ENCODE results near the gene EYA2. TPM values are rescaled to one million over a fixed set of nuclear protein-coding genes. Genes with fewer than 3 reads are reported as not detected.

EYA2 gene
- total and polyA plus RNA-seq, 2 donors from 2014 or later, result 2.6 to 7.9 TPM

DNA sequence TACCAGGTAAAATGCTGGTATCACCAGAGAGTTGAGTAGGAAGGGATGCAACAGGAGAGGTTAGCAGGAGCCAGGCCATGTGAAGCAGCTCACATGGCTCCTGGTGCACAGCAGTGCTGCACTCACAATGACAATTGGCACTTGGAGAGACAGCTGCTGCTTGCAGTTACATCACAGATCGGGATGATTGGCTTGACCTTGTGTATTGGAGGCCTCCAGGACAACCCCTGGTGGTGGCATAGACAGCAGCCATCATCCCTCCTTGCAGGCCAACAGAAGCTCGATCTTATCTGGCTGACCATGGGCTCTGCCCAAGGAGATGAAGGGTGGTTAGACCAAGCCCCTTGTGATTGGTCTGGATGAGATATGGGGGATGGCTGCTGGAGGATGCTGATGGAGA, 73.0 kb downstream of the EYA2 start:
- no peaks in the 10 kb centered on the region for H3K4me1 ChIP-seq (ENCODE audit: control insufficient read depth in 2 of 3, insufficient read depth in 2 of 3, low read depth in 1 of 3, low read length in 3 of 3)
- no peak for FAIRE-seq
- TF ChIP-seq, protein P1, sequence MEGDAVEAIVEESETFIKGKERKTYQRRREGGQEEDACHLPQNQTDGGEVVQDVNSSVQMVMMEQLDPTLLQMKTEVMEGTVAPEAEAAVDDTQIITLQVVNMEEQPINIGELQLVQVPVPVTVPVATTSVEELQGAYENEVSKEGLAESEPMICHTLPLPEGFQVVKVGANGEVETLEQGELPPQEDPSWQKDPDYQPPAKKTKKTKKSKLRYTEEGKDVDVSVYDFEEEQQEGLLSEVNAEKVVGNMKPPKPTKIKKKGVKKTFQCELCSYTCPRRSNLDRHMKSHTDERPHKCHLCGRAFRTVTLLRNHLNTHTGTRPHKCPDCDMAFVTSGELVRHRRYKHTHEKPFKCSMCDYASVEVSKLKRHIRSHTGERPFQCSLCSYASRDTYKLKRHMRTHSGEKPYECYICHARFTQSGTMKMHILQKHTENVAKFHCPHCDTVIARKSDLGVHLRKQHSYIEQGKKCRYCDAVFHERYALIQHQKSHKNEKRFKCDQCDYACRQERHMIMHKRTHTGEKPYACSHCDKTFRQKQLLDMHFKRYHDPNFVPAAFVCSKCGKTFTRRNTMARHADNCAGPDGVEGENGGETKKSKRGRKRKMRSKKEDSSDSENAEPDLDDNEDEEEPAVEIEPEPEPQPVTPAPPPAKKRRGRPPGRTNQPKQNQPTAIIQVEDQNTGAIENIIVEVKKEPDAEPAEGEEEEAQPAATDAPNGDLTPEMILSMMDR (IDR thresholded peaks at IDR 0.05; ENCODE audit: borderline replicate concordance, extremely low read depth, insufficient read depth), result no peak
- no peak for DNase-seq
- H3K9me3 ChIP-seq (ENCODE audit: control insufficient read depth in 2 of 3, insufficient read depth in 1 of 3, low read length in 3 of 3), result no peaks in the 10 kb centered on the region
- H3K27ac ChIP-seq (ENCODE audit: low read depth in 2 of 2, low read length in 2 of 2), result no peak overlapping the region
- no peak overlapping the region for H3K9ac ChIP-seq (ENCODE audit: low read length in 3 of 3)
- intact Hi-C loops (cut with DNase I), result no loop called here
- H3K27me3 ChIP-seq (ENCODE audit: control insufficient read depth, insufficient read depth, low read length), result no peaks in the 10 kb centered on the region
- H3K36me3 ChIP-seq (ENCODE audit: control insufficient read depth in 2 of 3, insufficient read depth in 3 of 3, low read length in 3 of 3), result no peaks in the 10 kb centered on the region
- no peak overlapping the region for H3K4me3 ChIP-seq (ENCODE audit: low read length in 3 of 3)

DNA sequence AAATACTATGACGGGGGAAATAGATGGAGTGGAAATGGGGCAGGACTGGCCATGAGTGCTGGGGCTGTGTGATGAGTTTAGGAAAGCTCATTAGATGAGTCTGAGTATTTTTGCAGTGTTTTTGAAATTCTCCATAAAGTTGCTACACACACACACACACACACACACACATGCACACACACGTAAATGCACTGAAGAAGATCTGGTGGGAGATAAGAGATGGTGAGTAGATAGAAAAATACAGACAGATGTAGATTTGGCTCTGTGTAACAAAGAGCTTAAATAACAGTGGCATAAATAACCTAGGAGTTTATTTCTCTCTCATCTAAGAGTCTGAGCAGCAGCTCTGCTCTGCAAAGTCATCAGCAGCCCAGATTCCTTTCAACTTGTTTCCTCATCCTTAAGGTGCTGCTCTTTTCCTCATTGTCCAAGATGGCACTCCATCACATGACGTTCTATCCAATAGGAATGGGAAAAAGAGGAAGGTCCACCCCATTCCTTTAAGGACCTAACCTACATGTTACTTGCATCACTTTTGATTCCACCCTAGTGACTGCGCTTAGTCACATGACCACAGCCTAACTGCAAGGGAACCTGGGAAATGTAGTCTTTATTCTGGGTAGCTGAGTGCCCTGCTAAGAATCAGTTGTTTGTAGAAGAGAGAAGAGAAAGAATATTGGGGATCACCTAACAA, 76.4 kb downstream of the EYA2 start:
- no peak overlapping the region for H3K27ac ChIP-seq (ENCODE audit: low read depth in 2 of 2, low read length in 2 of 2)
- H3K27me3 ChIP-seq (ENCODE audit: control insufficient read depth, insufficient read depth, low read length), result no peaks in the 10 kb centered on the region
- H3K4me3 ChIP-seq (ENCODE audit: low read length in 3 of 3), result no peak overlapping the region
- intact Hi-C loops (cut with DNase I), result no loop called here
- peak in 2 of 5 donors; percentile 28 to 56 for DNase-seq
- H3K4me1 ChIP-seq (ENCODE audit: control insufficient read depth in 2 of 3, insufficient read depth in 2 of 3, low read depth in 1 of 3, low read length in 3 of 3), result no peaks in the 10 kb centered on the region
- H3K9ac ChIP-seq (ENCODE audit: low read length in 3 of 3), result no peak overlapping the region
- no peaks in the 10 kb centered on the region for H3K36me3 ChIP-seq (ENCODE audit: control insufficient read depth in 2 of 3, insufficient read depth in 3 of 3, low read length in 3 of 3)
- no peaks in the 10 kb centered on the region for H3K9me3 ChIP-seq (ENCODE audit: control insufficient read depth in 2 of 3, insufficient read depth in 1 of 3, low read length in 3 of 3)
- FAIRE-seq, result no peak
- TF ChIP-seq, protein P1 (IDR thresholded peaks at IDR 0.05; ENCODE audit: borderline replicate concordance, extremely low read depth, insufficient read depth), result no peak

DNA sequence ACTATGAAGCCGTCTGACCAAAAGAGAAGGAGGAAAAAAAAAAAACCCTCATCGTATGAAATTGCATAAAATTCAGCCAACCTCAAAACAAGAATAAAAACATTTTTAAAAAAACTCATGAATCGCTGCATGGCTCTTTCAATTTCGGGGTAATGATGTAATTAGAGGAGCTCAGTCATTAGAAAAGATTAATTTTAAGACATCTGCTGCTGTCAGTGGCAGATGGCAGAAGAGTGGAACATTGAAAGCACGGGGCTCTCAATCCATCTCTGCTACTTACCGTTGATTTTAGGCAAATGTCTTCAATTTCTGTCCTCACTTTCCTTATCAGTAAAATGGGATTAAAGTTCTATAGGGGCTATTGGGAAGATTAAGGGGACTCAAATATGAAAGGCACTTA, 79.1 kb downstream of the EYA2 start:
- no peak overlapping the region for H3K4me3 ChIP-seq (ENCODE audit: low read length in 3 of 3)
- no peaks in the 10 kb centered on the region for H3K36me3 ChIP-seq (ENCODE audit: control insufficient read depth in 2 of 3, insufficient read depth in 3 of 3, low read length in 3 of 3)
- no peaks in the 10 kb centered on the region for H3K4me1 ChIP-seq (ENCODE audit: control insufficient read depth in 2 of 3, insufficient read depth in 2 of 3, low read depth in 1 of 3, low read length in 3 of 3)
- H3K27ac ChIP-seq (ENCODE audit: low read depth in 2 of 2, low read length in 2 of 2), result no peak overlapping the region
- no peak for DNase-seq
- no peaks in the 10 kb centered on the region for H3K9me3 ChIP-seq (ENCODE audit: control insufficient read depth in 2 of 3, insufficient read depth in 1 of 3, low read length in 3 of 3)
- FAIRE-seq, result no peak
- intact Hi-C loops (cut with DNase I), result no loop called here
- TF ChIP-seq, protein P1 (IDR thresholded peaks at IDR 0.05; ENCODE audit: borderline replicate concordance, extremely low read depth, insufficient read depth), result no peak
- no peaks in the 10 kb centered on the region for H3K27me3 ChIP-seq (ENCODE audit: control insufficient read depth, insufficient read depth, low read length)
- no peak overlapping the region for H3K9ac ChIP-seq (ENCODE audit: low read length in 3 of 3)

All from kidney (tissue), 14 donors.